Panc1 (cell line): ENCODE data around the gene CDK5RAP3. TPM values are rescaled to one million over a fixed set of nuclear protein-coding genes. Genes with fewer than 3 reads are reported as not detected.

Experiments used
- ATAC-seq: fragments of 200-7000 bp; cut with Tn5 transposase; 2 replicates; pipeline ENCODE4 v1.9.1; 2020; ENCODE audit warnings: mild to moderate bottlenecking, moderate library complexity
- BruUV-seq: library from RNA; stranded (reverse); fragments of 400-500 nt; replicated peaks from 2 replicates; lab custom pipeline; 2021; lab: Mats Ljungman, UMichigan
- CTCF ChIA-PET: fragments of 300-600 bp; sonication (Branson Sonifier 250); formaldehyde crosslinking; loops from one replicate; lab custom pipeline; 2022; ENCODE audit warnings: antibody characterized with exemption; lab: Charles Lee
- POLR2A ChIA-PET: fragments of 300-600 bp; sonication (Branson Sonifier 250); formaldehyde crosslinking; loops from one replicate; lab custom pipeline; 2022; ENCODE audit warnings: antibody characterized with exemption; lab: Charles Lee
- DNase-seq: peaks from one replicate; pipeline ENCODE4 v3.0.0-alpha.2; 2010; ENCODE audit warnings: low read depth, low spot score
- H3K27ac ChIP-seq: 2 replicates; pipeline ENCODE4 v1.5.1; 2011; ENCODE audit warnings: mild to moderate bottlenecking, low read length, inconsistent platforms
- H3K27me3 ChIP-seq: fragments of 200-500 bp; sonication (Bioruptor generic); 2 replicates; pipeline ENCODE4 v1.6.0; 2014; ENCODE audit warnings: low read length, inconsistent platforms; ENCODE audit not compliant: control insufficient read depth, insufficient read depth
- H3K36me3 ChIP-seq: fragments of 200-500 bp; sonication (Bioruptor generic); 2 replicates; pipeline ENCODE4 v1.5.1; 2014; ENCODE audit warnings: inconsistent platforms, mild to moderate bottlenecking, low read length, moderate library complexity; ENCODE audit not compliant: control insufficient read depth, insufficient read depth
- H3K4me1 ChIP-seq: 2 replicates; pipeline ENCODE4 v1.5.1; 2011; ENCODE audit warnings: inconsistent platforms, mild to moderate bottlenecking, low read length, moderate library complexity; ENCODE audit not compliant: control insufficient read depth, insufficient read depth
- H3K4me3 ChIP-seq, 2 experiments: 2 replicates each; pipeline ENCODE4 v1.5.1; 2011 to 2012; ENCODE audit warnings: low read depth in 2 of 2, low read length in 2 of 2, mild to moderate bottlenecking in 2 of 2, inconsistent platforms in 1 of 2, moderate library complexity in 1 of 2
- H3K9me3 ChIP-seq: fragments of 200-500 bp; sonication (Bioruptor generic); 2 replicates; pipeline ENCODE4 v1.5.1; 2014; ENCODE audit warnings: low read depth, mild to moderate bottlenecking, inconsistent platforms, low read length, moderate library complexity; ENCODE audit not compliant: control insufficient read depth, insufficient read depth
- CTCF ChIP-seq: fragments of 450-650 bp; IDR thresholded peaks from 2 replicates; pipeline ENCODE4 v1.5.1; 2017; ENCODE audit warnings: mild to moderate bottlenecking
- POLR2AphosphoS5 ChIP-seq: IDR thresholded peaks from 2 replicates; pipeline ENCODE4 v1.6.1; 2012; ENCODE audit warnings: mild to moderate bottlenecking, low read depth, low read length, moderate library complexity
- REST ChIP-seq, 2 experiments: IDR thresholded peaks; 2 replicates each; pipeline ENCODE4 v1.6.1; 2011 to 2012; ENCODE audit warnings: low read depth in 2 of 2, control low read depth in 1 of 2, low read length in 1 of 2, mild to moderate bottlenecking in 1 of 2, moderate library complexity in 1 of 2; ENCODE audit not compliant: insufficient read depth in 1 of 2
- SIN3A ChIP-seq: IDR thresholded peaks from 2 replicates; pipeline ENCODE4 v1.6.1; 2012; ENCODE audit warnings: low read depth, mild to moderate bottlenecking, low read length, moderate library complexity, borderline replicate concordance; ENCODE audit not compliant: insufficient read depth
- TCF7L2 ChIP-seq: IDR thresholded peaks from 2 replicates; pipeline ENCODE4 v1.6.1; 2011; ENCODE audit warnings: mild to moderate bottlenecking, low read depth, low read length, inconsistent platforms
- in situ Hi-C: cut with HindIII; loops from 2 replicates; pipeline ENCODE4 v1.10.0; 2016; ENCODE audit warnings: low sequenced_read_pairs, low pct_unique_long_range_greater_than_20kb
- intact Hi-C: fragments of 100-400 bp; cut with micrococcal nuclease; formaldehyde crosslinking; loops from one replicate; pipeline ENCODE4 v1.10.0; 2022; ENCODE audit not compliant: unreplicated experiment
- total RNA-seq: library from RNA; stranded (reverse); gene quantifications from one replicate; pipeline ENCODE4 v1.2.1, GENCODE V29; 2021; ENCODE audit not compliant: unreplicated experiment

CDK5RAP3 gene
- total RNA-seq, 1 experiment from 2014 or later, result 193 TPM

GRCh38 chr17:47994724-47995123 lies 23.8 kb downstream of the CDK5RAP3 start:
- ATAC-seq, result no peak
- H3K4me1 ChIP-seq, result peaks cover 6% of the 10 kb centered on the region; the same call in 1 of the 2 replicates

GRCh38 chr17:47995241-47995935 lies 24.5 kb downstream of the CDK5RAP3 start:
- DNase-seq (no peak), ATAC-seq (no peak)
- Histone ChIP-seq H3K9me3 (no peaks in the 10 kb centered on the region), H3K4me1 (peaks cover 6% of the 10 kb centered on the region; the same call in 1 of the 2 replicates), H3K4me3 (no peak overlapping the region), H3K27ac (no peak overlapping the region), H3K36me3 (no peaks in the 10 kb centered on the region), H3K27me3 (no peaks in the 10 kb centered on the region)
- POLR2A ChIA-PET, result interaction anchor here (0.5 kb wide), 1 partner anchor 13 kb away, joined by 5 read pairs; no protein-coding TSS in a partner anchor
- intact Hi-C loops (loop anchor here (2.0 kb wide), 1 partner anchor 21 kb away; no protein-coding TSS in a partner anchor), in situ Hi-C loops (no loop called here)
- BruUV-seq, result no TSS peak
- CTCF ChIA-PET, result interaction anchor here (0.5 kb wide), 1 partner anchor 18 kb away, joined by 4 read pairs; no protein-coding TSS in a partner anchor
- TF ChIP-seq TCF7L2 (no peak), SIN3A (no peak), POLR2AphosphoS5 (no peak), REST (IDR thresholded peaks at IDR 0.05; ENCODE audit: insufficient read depth in 1 of 2, low read depth in 2 of 2, low read length in 1 of 2) (no peak)

More at GRCh38 chr17:47994724-47995123, 23.8 kb downstream of the CDK5RAP3 start:
- no peak overlapping the region for H3K4me3 ChIP-seq
- no TSS peak for BruUV-seq
- ChIA-PET POLR2A (interaction anchor here (0.5 kb wide), 1 partner anchor 13 kb away, joined by 5 read pairs; no protein-coding TSS in a partner anchor), CTCF (no interaction called here)
- H3K36me3 ChIP-seq, result no peaks in the 10 kb centered on the region
- no peak overlapping the region for H3K27ac ChIP-seq
- TF ChIP-seq CTCF, result no peak
- TF ChIP-seq POLR2AphosphoS5, result no peak
- no peak for TF ChIP-seq TCF7L2
- no peak for TF ChIP-seq REST (IDR thresholded peaks at IDR 0.05; ENCODE audit: insufficient read depth in 1 of 2, low read depth in 2 of 2, low read length in 1 of 2)
- no peak for TF ChIP-seq SIN3A
- intact Hi-C loops (loop anchor here (2.0 kb wide), 1 partner anchor 20 kb away; no protein-coding TSS in a partner anchor), in situ Hi-C loops (no loop called here)
- no peak for DNase-seq
- H3K27me3 ChIP-seq, result no peaks in the 10 kb centered on the region
- no peaks in the 10 kb centered on the region for H3K9me3 ChIP-seq
